ENCODE measurements around the gene TMEM205. TPM values are rescaled to one million over a fixed set of nuclear protein-coding genes. Genes with fewer than 3 reads are reported as not detected.
A peak's percentile ranks its signal among the peaks of the same experiment; 100 is the strongest.

Gene TMEM205
- total RNA-seq, 2 experiments from 2014 or later, result 39.9 to 58.9 TPM

GRCh38 chr19:11296264-11296663 lies 49.8 kb downstream of the TMEM205 start:
- no peaks in the 10 kb centered on the region for H3K9me3 ChIP-seq (ENCODE audit: low read length)
- no peak overlapping the region for H3K4me3 ChIP-seq (ENCODE audit: low read depth, low read length, poor library complexity, severe bottlenecking)
- peaks cover 20% of the 10 kb centered on the region for H3K4me1 ChIP-seq (ENCODE audit: insufficient read depth, low read length, poor library complexity, severe bottlenecking)
- no TSS peak for BruUV-seq (replicated peaks)
- no peak overlapping the region for H3K4me2 ChIP-seq (ENCODE audit: low read length)
- POLR2A ChIA-PET, result interaction anchor here (2.5 kb wide), 1 partner anchor 78 kb away, joined by 10 read pairs; the partner anchor contains the start of gene SWSAP1
- no peak overlapping the region for H2AFZ ChIP-seq (ENCODE audit: low read length)
- intact Hi-C loops (cut with micrococcal nuclease; ENCODE audit: unreplicated experiment), result no loop called here
- no peak for TF ChIP-seq EZH2phosphoT487 (IDR thresholded peaks at IDR 0.05; ENCODE audit: borderline replicate concordance, low read depth, low read length)
- TF ChIP-seq, protein P1, sequence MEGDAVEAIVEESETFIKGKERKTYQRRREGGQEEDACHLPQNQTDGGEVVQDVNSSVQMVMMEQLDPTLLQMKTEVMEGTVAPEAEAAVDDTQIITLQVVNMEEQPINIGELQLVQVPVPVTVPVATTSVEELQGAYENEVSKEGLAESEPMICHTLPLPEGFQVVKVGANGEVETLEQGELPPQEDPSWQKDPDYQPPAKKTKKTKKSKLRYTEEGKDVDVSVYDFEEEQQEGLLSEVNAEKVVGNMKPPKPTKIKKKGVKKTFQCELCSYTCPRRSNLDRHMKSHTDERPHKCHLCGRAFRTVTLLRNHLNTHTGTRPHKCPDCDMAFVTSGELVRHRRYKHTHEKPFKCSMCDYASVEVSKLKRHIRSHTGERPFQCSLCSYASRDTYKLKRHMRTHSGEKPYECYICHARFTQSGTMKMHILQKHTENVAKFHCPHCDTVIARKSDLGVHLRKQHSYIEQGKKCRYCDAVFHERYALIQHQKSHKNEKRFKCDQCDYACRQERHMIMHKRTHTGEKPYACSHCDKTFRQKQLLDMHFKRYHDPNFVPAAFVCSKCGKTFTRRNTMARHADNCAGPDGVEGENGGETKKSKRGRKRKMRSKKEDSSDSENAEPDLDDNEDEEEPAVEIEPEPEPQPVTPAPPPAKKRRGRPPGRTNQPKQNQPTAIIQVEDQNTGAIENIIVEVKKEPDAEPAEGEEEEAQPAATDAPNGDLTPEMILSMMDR (conservative IDR thresholded peaks at IDR 0.05; ENCODE audit: low read length), result no peak
- no peak for DNase-seq (ENCODE audit: low spot score)
- no peaks in the 10 kb centered on the region for H3K36me3 ChIP-seq (ENCODE audit: insufficient read depth, low read length)
- no peaks in the 10 kb centered on the region for H4K20me1 ChIP-seq (ENCODE audit: insufficient read depth, low read length)
- no peaks in the 10 kb centered on the region for H3K79me2 ChIP-seq (ENCODE audit: insufficient read depth, low read depth, low read length)
- CTCF ChIA-PET (ENCODE audit: unreplicated experiment), result no interaction called here
- no peak overlapping the region for H3K27ac ChIP-seq (ENCODE audit: low read depth, low read length, poor library complexity, severe bottlenecking)
- H3K9me2 ChIP-seq (ENCODE audit: insufficient read depth, low read length), result no peaks in the 10 kb centered on the region

GRCh38 chr19:11295665-11296245 lies 50.3 kb downstream of the TMEM205 start, which contains the start of gene TSPAN16:
TSPAN16 (plus strand) TSS chr19:11296160; CDS start chr19:11296298, 138 bp downstream.
- H3K27ac ChIP-seq (ENCODE audit: low read depth, low read length, poor library complexity, severe bottlenecking), result no peak within 1 kb of the TSS
- H4K20me1 ChIP-seq (ENCODE audit: insufficient read depth, low read length), result no peaks in the 10 kb centered on the region
- H3K4me2 ChIP-seq (ENCODE audit: low read length), result no peak within 1 kb of the TSS
- no peaks in the 10 kb centered on the region for H3K36me3 ChIP-seq (ENCODE audit: insufficient read depth, low read length)
- H3K79me2 ChIP-seq (ENCODE audit: insufficient read depth, low read depth, low read length), result no peaks in the 10 kb centered on the region
- TF ChIP-seq, protein P1 (conservative IDR thresholded peaks at IDR 0.05; ENCODE audit: low read length), result peak; percentile 17; the same call in 1 of the 2 replicates
- no peak for TF ChIP-seq EZH2phosphoT487 (IDR thresholded peaks at IDR 0.05; ENCODE audit: borderline replicate concordance, low read depth, low read length)
- ChIA-PET CTCF (ENCODE audit: unreplicated experiment) (no interaction called here), POLR2A (interaction anchor here (2.5 kb wide), 1 partner anchor 79 kb away, joined by 10 read pairs; the partner anchor contains the start of gene SWSAP1)
- no peaks in the 10 kb centered on the region for H3K9me2 ChIP-seq (ENCODE audit: insufficient read depth, low read length)
- no peak within 1 kb of the TSS for H2AFZ ChIP-seq (ENCODE audit: low read length)
- intact Hi-C loops (cut with micrococcal nuclease; ENCODE audit: unreplicated experiment), result no loop called here
- no TSS peak for BruUV-seq (replicated peaks)
- H3K9me3 ChIP-seq (ENCODE audit: low read length), result no peaks in the 10 kb centered on the region
- peaks cover 21% of the 10 kb centered on the region for H3K4me1 ChIP-seq (ENCODE audit: insufficient read depth, low read length, poor library complexity, severe bottlenecking)
- H3K4me3 ChIP-seq (ENCODE audit: low read depth, low read length, poor library complexity, severe bottlenecking), result no peak within 1 kb of the TSS
- no peak for DNase-seq (ENCODE audit: low spot score)

DNA sequence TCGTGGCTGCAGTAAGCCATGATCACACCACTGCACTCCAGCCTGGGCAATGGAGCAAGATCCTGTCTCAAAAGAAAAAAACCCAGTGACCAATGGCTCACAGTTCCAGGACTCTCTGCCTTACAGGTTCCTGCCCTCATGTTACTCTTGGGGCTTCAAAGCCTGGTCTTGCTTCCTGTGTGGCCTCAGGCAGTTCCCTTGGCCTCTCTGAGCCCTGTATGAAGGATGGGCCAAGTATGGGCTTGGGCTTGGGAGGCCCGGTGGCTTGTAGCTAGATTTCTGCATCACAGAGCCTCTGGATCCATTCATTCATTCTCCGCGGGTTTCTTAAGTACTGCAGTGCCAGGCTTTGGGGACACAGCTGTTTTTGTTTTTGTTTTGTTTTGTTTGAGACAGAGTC lies 50.9 kb downstream of the TMEM205 start:
- Histone ChIP-seq H3K27ac (ENCODE audit: low read depth, low read length, poor library complexity, severe bottlenecking) (no peak overlapping the region), H3K9me3 (ENCODE audit: low read length) (no peaks in the 10 kb centered on the region), H3K9me2 (ENCODE audit: insufficient read depth, low read length) (no peaks in the 10 kb centered on the region), H3K4me2 (ENCODE audit: low read length) (no peak overlapping the region), H4K20me1 (ENCODE audit: insufficient read depth, low read length) (no peaks in the 10 kb centered on the region), H3K4me1 (ENCODE audit: insufficient read depth, low read length, poor library complexity, severe bottlenecking) (peaks cover 21% of the 10 kb centered on the region), H2AFZ (ENCODE audit: low read length) (no peak overlapping the region), H3K79me2 (ENCODE audit: insufficient read depth, low read depth, low read length) (no peaks in the 10 kb centered on the region), H3K36me3 (ENCODE audit: insufficient read depth, low read length) (no peaks in the 10 kb centered on the region), H3K4me3 (ENCODE audit: low read depth, low read length, poor library complexity, severe bottlenecking) (no peak overlapping the region)
- no TSS peak for BruUV-seq (replicated peaks)
- TF ChIP-seq EZH2phosphoT487 (IDR thresholded peaks at IDR 0.05; ENCODE audit: borderline replicate concordance, low read depth, low read length), result no peak
- TF ChIP-seq, protein P1 (conservative IDR thresholded peaks at IDR 0.05; ENCODE audit: low read length), result no peak
- ChIA-PET POLR2A (interaction anchor here (2.5 kb wide), 1 partner anchor 80 kb away, joined by 10 read pairs; the partner anchor contains the start of gene SWSAP1), CTCF (ENCODE audit: unreplicated experiment) (no interaction called here)
- intact Hi-C loops (cut with micrococcal nuclease; ENCODE audit: unreplicated experiment), result no loop called here
- DNase-seq (ENCODE audit: low spot score), result no peak
